LHCN-M2 (cell line): ENCODE results near the gene ZNF599. TPM values are rescaled to one million over a fixed set of nuclear protein-coding genes. Genes with fewer than 3 reads are reported as not detected.
A peak's percentile ranks its signal among the peaks of the same experiment; 100 is the strongest.
"Not testable (repeated sequence)": the region's sequence is repeated elsewhere in the genome, so short reads cannot be mapped to it uniquely, and the experiment has no call there.

Experiments used
- DNase-seq: peaks from one replicate; pipeline ENCODE4 v3.0.0-alpha.2; 2012; ENCODE audit warnings: low read depth
- polyA plus RNA-seq: library from polyadenylated mRNA; unstranded; fragments of >200 nt; gene quantifications from one replicate; pipeline ENCODE4 v1.2.1, GENCODE V29; 2012; ENCODE audit warnings: missing spikeins
- total RNA-seq: library from RNA; depleted of rRNA; stranded (reverse); fragments of >200 nt; gene quantifications from 2 replicates; pipeline ENCODE4 v1.2.3, GENCODE V29; 2014; rRNA removed

The ZNF599 gene
- 11.9 and 12.2 TPM in 2 replicates for total RNA-seq
- polyA plus RNA-seq = 7.4 TPM

- DNase-seq = peak; percentile 80
Observed at GRCh38 chr19:34772697-34773554, at the start of gene ZNF599. ZNF599 (minus strand) TSS chr19:34773215; CDS start chr19:34772841, 374 bp downstream.

- no peak for DNase-seq
Observed at GRCh38 chr19:34818270-34818669, 45.3 kb upstream of the ZNF599 start.

GRCh38 chr19:34816708-34817107 lies 43.7 kb upstream of the ZNF599 start:
- no peak for DNase-seq

- peak; percentile 69 for DNase-seq
Observed at GRCh38 chr19:34808566-34808965, 35.6 kb upstream of the ZNF599 start.

- no peak for DNase-seq
Observed at GRCh38 chr19:34806976-34807860, 34.2 kb upstream of the ZNF599 start.

- no peak for DNase-seq
Observed at GRCh38 chr19:34804115-34804514, 31.1 kb upstream of the ZNF599 start.

- DNase-seq = not testable (repeated sequence)
Observed at GRCh38 chr19:34796953-34797352, 23.9 kb upstream of the ZNF599 start.

- no peak for DNase-seq
Observed at GRCh38 chr19:34794066-34794960, 21.3 kb upstream of the ZNF599 start.

- DNase-seq = peak; percentile 18
Observed at GRCh38 chr19:34793565-34793964, 20.6 kb upstream of the ZNF599 start.

GRCh38 chr19:34788074-34788473 lies 15.1 kb upstream of the ZNF599 start:
- no peak for DNase-seq

- DNase-seq = no peak
Observed at GRCh38 chr19:34787059-34787824, 14.2 kb upstream of the ZNF599 start.

GRCh38 chr19:34786236-34786635 lies 13.2 kb upstream of the ZNF599 start:
- DNase-seq = no peak

GRCh38 chr19:34779652-34780051 lies 6.6 kb upstream of the ZNF599 start:
- DNase-seq = no peak

- no peak for DNase-seq
Observed at GRCh38 chr19:34778342-34778741, 5.3 kb upstream of the ZNF599 start.

- DNase-seq = no peak
Observed at GRCh38 chr19:34774857-34775256, 1.8 kb upstream of the ZNF599 start.

GRCh38 chr19:34773555-34773864 lies 495 bp upstream of the ZNF599 start:
- DNase-seq = no peak

GRCh38 chr19:34767951-34768350 lies 5.1 kb downstream of the ZNF599 start:
- DNase-seq = no peak

- DNase-seq = no peak
Observed at GRCh38 chr19:34766386-34766785, 6.6 kb downstream of the ZNF599 start.

- no peak for DNase-seq
Observed at GRCh38 chr19:34759218-34759917, 13.6 kb downstream of the ZNF599 start.

- no peak for DNase-seq
Observed at GRCh38 chr19:34757441-34757840, 15.6 kb downstream of the ZNF599 start.
